ENCODE measurements around the gene SLC24A3. TPM values are rescaled to one million over a fixed set of nuclear protein-coding genes. Genes with fewer than 3 reads are reported as not detected.
"Not testable (repeated sequence)": the region's sequence is repeated elsewhere in the genome, so short reads cannot be mapped to it uniquely, and the experiment has no call there.

Gene SLC24A3
- total RNA-seq, 6 experiments from 2014 or later, result not detected

GRCh38 chr20:19677336-19677735 lies 464.9 kb downstream of the SLC24A3 start:
- no peaks in the 10 kb centered on the region for H3K9me3 Mint-ChIP-seq
- H3K36me3 Mint-ChIP-seq (ENCODE audit: low read depth), result no peaks in the 10 kb centered on the region
- H3K4me1 Mint-ChIP-seq (ENCODE audit: low read depth), result peaks cover 10% of the 10 kb centered on the region; the same call in 1 of the 2 replicates
- no peak for TF ChIP-seq CTCF (IDR thresholded peaks at IDR 0.05)
- H3K27ac Mint-ChIP-seq, result no peak overlapping the region
- DNase-seq, result no peak
- H3K27me3 Mint-ChIP-seq (ENCODE audit: insufficient read depth), result peaks cover 20% of the 10 kb centered on the region
- no peak overlapping the region for H3K4me3 Mint-ChIP-seq

DNA sequence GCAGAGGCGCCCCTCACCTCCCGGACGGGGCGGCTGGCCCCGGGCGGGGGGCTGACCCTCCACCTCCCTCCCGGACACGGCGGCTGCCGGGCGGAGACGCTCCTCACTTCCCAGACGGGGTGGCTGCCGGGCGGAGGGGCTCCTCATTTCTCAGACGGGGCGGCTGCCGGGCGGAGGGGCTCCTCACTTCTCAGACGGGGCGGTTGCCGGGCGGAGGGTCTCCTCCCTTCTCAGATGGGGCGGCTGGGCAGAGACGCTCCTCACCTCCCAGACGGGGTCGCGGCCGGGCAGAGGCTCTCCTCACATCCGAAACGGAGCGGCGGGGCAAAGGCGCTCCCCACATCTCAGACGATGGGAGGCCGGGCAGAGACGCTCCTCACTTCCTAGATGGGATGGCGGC lies 466.1 kb downstream of the SLC24A3 start:
- DNase-seq; H3K9me3 Mint-ChIP-seq; H3K36me3 Mint-ChIP-seq (ENCODE audit: low read depth); H3K27ac Mint-ChIP-seq; H3K4me3 Mint-ChIP-seq; H3K4me1 Mint-ChIP-seq (ENCODE audit: low read depth): not testable (repeated sequence)
- H3K27me3 Mint-ChIP-seq (ENCODE audit: insufficient read depth), result peaks cover 12% of the 10 kb centered on the region

GRCh38 chr20:19679900-19680495 lies 467.6 kb downstream of the SLC24A3 start:
- Mint-ChIP-seq H3K27ac (no peak overlapping the region), H3K4me3 (no peak overlapping the region), H3K4me1 (ENCODE audit: low read depth) (no peaks in the 10 kb centered on the region), H3K27me3 (ENCODE audit: insufficient read depth) (peaks cover 12% of the 10 kb centered on the region), H3K36me3 (ENCODE audit: low read depth) (no peaks in the 10 kb centered on the region), H3K9me3 (0 out of 2 replicates have a peak, but pooled peaks cover 2% of the 10 kb centered on the region)
- DNase-seq, result no peak
- TF ChIP-seq CTCF (IDR thresholded peaks at IDR 0.05), result no peak

DNA sequence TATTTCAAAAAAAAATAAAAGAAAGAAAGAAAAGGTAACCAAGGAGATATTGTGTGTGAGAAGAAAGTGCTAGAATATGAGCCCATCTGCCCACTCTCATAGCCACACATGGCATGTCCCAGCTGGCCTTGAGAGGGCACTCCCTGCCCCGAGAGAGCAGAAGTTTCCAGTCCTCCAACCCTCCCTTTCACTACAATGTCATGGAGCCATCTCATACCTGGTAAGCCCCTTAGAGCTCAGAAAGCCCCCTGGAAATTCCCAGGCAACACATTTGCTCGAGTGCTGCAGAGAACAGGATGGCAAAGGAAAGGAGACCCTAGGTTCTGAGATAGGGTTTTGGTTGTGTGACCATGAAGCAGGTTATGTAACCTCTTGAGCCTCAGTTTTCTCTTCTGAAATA lies 469.8 kb downstream of the SLC24A3 start:
- TF ChIP-seq CTCF (IDR thresholded peaks at IDR 0.05), result no peak
- H3K27me3 Mint-ChIP-seq (ENCODE audit: insufficient read depth), result peaks cover 13% of the 10 kb centered on the region
- H3K36me3 Mint-ChIP-seq (ENCODE audit: low read depth), result peaks cover 4% of the 10 kb centered on the region; the same call in 1 of the 2 replicates
- no peak overlapping the region for H3K27ac Mint-ChIP-seq
- H3K4me3 Mint-ChIP-seq, result no peak overlapping the region
- H3K9me3 Mint-ChIP-seq, result 0 out of 2 replicates have a peak, but pooled peaks cover 3% of the 10 kb centered on the region
- DNase-seq, result no peak
- no peaks in the 10 kb centered on the region for H3K4me1 Mint-ChIP-seq (ENCODE audit: low read depth)

DNA sequence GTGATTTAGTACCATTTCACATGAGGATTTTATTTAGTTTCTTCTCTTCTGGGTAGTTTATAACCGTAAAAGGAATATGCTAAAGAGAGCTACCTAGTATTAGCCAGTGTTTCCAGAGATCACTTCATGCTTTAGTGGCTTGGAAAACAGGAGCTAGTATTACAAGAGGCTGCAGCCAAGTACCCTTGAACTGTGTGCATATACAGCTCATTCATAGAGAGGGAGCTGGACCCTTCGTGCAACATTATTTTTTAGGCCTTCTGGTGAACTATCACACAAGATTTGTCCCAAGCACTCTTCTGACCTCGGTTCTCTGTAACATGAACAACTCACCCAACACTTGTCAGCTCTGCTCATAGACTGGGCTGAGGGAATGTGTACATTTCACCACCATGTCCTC lies 470.7 kb downstream of the SLC24A3 start:
- TF ChIP-seq CTCF (IDR thresholded peaks at IDR 0.05), result no peak
- H3K36me3 Mint-ChIP-seq (ENCODE audit: low read depth), result peaks cover 4% of the 10 kb centered on the region; the same call in 1 of the 2 replicates
- H3K4me1 Mint-ChIP-seq (ENCODE audit: low read depth), result peaks cover 2% of the 10 kb centered on the region
- 0 out of 2 replicates have a peak, but pooled peaks cover 3% of the 10 kb centered on the region for H3K9me3 Mint-ChIP-seq
- no peak for DNase-seq
- H3K27me3 Mint-ChIP-seq (ENCODE audit: insufficient read depth), result peaks cover 11% of the 10 kb centered on the region
- no peak overlapping the region for H3K4me3 Mint-ChIP-seq
- no peak overlapping the region for H3K27ac Mint-ChIP-seq

GRCh38 chr20:19683822-19684221 lies 471.4 kb downstream of the SLC24A3 start:
- no peak for DNase-seq
- Mint-ChIP-seq H3K27me3 (ENCODE audit: insufficient read depth) (peaks cover 11% of the 10 kb centered on the region), H3K27ac (no peak overlapping the region), H3K36me3 (ENCODE audit: low read depth) (peaks cover 4% of the 10 kb centered on the region; the same call in 1 of the 2 replicates), H3K9me3 (0 out of 2 replicates have a peak, but pooled peaks cover 3% of the 10 kb centered on the region), H3K4me1 (ENCODE audit: low read depth) (peaks cover 9% of the 10 kb centered on the region), H3K4me3 (no peak overlapping the region)
- TF ChIP-seq CTCF (IDR thresholded peaks at IDR 0.05), result no peak
